Fibroblast of skin of scalp (primary cell): Measurements from ENCODE around the gene FBXL7.

ENCODE experiments used
- DNase-seq: peaks from one replicate; pipeline ENCODE4 v3.0.0-alpha.2; 2013

Gene FBXL7

GRCh38 chr5:15966066-15966640 lies 466.2 kb downstream of the FBXL7 start:
- no peak for DNase-seq

- no peak for DNase-seq
Measured at GRCh38 chr5:15966651-15967050, 466.7 kb downstream of the FBXL7 start.

GRCh38 chr5:15968993-15969392 lies 469.0 kb downstream of the FBXL7 start:
- DNase-seq: peak; percentile 44

GRCh38 chr5:15977851-15978250 lies 477.9 kb downstream of the FBXL7 start:
- no peak for DNase-seq

- DNase-seq: no peak
Measured at GRCh38 chr5:15980835-15981234, 480.9 kb downstream of the FBXL7 start.

- no peak for DNase-seq
Measured at GRCh38 chr5:15983392-15983791, 483.4 kb downstream of the FBXL7 start.
